H4 (cell line): Measurements from ENCODE around the gene BICDL1. TPM values are rescaled to one million over a fixed set of nuclear protein-coding genes. Genes with fewer than 3 reads are reported as not detected.
A peak's percentile ranks its signal among the peaks of the same experiment; 100 is the strongest.

Source experiments
- DNase-seq: peaks from one replicate; pipeline ENCODE4 v3.0.0-alpha.2; 2015; ENCODE audit warnings: low spot score
- total RNA-seq: library from RNA; depleted of rRNA; stranded (reverse); fragments of >200 nt; shearing (Covaris generic); gene quantifications from 2 replicates; pipeline ENCODE4 v1.2.3, GENCODE V29; 2014

The BICDL1 gene
- total RNA-seq, 1 experiment from 2014 or later = 1.4 TPM

DNA sequence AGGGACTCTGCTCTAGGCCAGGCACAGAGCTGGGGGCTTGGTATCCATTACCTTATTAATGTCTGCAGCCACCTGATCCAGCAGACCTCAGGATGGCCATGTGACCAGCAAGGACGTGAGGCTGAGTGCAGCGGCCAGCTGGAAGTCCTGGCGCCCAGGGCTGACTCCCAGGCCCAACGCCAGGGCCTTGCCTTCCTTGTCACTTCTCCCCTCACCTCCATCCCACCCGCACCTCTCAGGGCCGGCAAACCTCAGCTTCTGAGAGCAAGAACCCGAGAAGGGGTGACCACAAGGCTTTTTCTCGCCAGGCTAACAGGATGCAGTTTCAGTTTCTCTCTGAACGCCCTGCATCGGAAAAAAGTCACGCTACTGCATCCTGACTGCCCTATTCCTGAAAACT, 112.1 kb downstream of the BICDL1 start:
- no peak for DNase-seq

DNA sequence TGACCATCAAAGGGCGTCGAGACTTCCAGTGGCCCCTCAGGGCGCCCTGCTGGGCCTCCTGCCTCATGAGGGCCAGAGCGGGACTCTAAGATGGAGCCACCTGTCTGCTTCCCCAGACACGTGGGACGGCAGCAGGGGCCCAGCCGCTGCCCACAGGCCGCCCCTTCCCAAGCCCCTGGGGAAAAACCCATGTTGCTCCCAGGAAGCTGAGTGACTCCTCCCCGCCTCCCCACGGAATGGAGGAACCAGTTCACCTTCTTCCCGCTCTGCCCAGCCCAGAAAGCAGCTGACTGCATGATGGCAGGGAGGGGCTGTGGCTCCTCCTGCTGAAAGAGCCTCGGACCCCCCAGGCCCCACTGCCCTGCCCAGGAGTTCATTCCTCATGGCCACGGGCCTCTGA, 112.6 kb downstream of the BICDL1 start:
- no peak for DNase-seq

DNA sequence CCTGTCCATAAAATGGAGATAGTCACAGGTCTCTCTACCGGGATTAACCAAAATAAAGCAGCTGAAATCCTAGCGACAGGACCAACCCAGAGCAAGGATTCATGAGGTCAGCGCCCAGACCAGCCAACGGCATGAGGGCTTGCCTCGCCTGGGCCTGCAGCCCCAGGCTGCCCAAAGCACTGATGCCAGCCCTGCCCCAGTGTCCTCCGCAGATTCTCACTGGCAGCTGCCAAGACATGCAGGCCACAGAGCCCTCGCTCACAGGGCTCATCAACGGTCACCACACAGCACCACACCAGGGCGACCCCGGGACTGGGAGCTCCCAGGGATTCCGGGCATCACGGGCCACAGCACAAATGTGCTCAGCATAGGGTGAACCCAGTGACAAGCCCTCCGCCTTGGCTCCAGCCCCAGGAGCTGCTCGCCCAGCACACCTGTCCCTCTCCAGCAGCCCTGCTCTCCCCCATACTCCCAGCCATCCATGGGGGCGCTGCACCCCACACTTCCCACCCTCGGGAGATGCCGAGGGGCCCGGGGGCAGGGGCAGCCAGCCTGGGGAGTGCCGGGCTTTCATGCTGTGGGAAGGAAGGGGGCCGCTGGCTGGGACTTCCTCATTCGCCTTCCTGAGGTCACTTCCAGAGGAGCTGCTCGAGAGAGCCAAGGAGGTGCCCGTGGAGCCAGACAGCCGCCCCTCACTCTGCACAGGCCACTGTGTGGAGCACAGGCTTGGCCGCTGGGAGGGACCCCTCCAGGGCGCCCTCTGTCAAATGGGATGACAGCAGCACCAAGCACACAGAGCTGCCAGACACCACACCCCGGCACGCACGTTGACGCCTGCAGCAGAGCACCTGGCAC, 113.4 kb downstream of the BICDL1 start:
- DNase-seq = no peak

DNA sequence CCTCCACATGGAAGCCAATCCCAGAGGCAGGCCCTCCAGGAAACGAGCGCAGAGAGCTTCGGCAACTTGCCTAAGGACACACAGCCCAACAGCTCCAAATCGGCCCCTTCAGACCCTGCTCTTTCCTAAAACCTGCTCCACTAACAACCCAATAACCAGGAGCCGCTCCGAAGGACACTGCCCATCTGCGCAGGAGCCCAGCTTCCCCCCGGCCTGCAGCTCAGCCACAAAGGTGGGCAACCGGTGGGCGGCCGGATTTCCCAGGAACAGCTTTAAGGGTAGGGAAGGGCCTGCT, 114.0 kb downstream of the BICDL1 start:
- DNase-seq = no peak

DNA sequence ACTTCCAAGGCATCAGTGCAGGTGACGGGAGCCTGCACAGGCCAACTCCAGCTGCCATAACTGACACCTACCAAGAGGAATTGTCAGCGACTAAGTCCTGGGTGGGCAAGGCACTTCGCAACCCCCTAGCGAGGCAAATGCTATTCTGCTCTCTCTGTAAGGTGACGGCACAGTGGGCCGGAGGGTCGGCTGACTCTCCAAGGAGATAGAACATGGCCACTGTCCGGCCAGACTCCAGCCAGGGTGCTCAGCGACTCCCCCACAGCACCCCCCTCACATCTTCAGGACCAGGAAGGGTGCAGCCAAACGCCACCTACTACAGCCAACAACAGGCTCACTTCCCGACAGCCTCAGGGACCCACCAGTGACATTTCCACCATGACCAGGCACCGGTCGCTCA, 114.3 kb downstream of the BICDL1 start:
- DNase-seq = no peak

DNA sequence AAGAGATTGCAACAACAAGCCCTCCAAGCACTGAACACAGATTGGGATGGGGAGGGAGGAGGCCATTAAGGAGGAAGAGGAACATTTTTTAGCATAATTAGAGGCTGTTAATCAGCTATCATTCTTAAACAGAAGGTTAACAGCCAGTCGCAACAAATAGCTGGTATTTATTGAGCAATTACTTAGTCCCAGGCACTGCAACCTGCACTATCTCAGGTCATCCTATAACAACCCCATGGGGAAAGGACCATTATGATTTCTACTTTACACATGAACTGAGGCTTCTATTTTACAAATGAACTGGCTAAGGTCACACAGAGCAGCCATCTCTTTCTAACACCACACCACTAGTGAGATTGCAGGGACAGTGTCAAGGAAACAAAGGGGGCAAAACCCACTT, 117.1 kb downstream of the BICDL1 start:
- no peak for DNase-seq

DNA sequence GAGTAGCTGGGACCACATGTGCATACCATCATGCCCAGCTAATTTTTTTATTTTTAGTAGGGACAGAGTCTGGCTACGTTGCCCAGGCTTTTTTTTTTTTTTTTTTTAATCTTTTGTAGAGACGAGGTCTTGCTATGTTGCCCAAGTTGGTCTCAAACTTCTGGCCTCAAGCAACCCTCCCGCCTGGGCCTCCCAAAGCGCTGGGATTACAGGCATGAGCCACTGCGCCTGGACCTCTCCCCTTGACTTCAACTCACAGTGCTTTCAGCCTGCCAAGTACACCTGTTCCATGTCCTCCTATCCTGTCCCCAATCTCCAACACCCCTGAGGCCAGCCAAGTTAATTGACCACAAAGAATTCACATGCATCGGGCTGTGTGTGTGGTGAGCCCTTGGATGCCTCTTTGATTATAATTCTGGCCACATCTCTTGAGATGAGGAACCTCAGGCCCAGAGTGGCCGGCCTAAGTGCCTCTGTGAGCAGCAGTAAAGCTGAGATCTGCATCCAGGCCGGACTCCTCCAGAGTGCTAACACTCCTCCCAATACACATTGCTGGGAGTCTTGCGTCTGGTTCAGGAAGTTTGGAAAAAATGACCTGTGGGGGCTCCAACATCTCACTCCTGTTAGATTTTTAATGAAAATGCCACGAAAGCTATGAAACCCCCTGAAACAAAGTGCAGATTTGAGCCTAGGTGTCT, 120.7 kb downstream of the BICDL1 start:
- no peak for DNase-seq

DNA sequence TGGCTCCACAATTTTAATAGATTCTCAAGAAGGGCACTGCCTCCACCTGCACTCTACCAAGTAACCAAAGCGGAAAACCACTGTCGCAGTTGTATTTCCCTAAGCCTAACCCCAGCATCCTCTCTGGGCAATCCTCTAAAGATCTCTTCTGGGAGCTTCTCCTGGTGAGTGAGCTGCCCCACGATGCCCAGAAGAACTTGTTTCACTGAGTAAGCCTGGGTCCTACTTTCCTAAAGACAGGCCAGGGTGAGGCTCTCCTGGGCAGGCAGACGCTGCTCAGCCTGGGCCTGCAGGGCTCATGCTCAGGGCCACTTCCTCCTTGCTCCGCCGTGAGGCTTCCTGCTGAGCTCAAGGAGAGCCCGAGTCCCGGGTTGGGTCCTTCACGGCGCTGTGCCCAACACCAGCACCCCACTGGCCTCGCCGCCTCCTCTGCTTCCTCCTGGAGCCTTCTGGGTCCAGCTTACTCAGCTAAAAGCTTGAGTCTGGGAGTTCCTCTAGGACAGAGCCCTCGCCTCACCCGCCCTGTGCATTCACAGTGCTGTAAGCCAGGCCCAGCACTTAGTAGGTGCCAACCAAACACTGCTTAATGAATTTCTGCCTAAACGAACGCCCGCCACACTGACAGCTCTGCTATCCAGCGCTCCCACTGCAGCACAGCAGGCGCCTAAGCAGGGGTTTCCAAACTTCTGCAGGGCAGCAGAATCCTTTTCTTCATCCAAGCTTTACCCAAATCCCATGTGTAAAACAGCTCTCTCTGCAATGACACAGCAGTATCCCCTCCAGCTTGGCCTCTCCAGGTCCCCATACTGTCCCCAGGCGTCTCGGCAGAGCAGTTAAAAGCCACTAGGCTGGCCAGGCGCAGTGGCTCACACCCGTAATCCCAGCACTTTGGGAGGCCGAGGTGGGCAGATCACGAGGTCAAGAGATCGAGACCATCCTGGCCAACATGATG, 121.8 kb downstream of the BICDL1 start:
- no peak for DNase-seq

DNA sequence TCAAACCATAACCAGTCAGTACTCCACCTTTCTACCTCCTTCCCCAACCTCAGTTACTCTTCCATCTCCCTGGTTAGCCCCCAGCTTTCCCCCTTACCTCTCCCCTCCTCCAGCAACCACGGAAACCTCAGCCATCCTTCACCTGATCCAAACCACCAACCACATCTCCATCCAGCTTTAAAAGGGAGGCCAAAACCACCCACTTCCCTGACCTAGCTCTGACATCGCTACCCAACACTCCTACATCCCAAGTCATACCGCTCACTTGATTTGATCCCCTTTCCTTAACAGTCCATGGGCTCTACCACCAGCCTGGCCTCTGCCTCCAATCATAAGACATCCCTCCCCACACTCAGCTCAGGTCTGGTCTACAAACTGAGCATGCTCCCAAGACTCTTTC, 126.0 kb downstream of the BICDL1 start:
- no peak for DNase-seq

DNA sequence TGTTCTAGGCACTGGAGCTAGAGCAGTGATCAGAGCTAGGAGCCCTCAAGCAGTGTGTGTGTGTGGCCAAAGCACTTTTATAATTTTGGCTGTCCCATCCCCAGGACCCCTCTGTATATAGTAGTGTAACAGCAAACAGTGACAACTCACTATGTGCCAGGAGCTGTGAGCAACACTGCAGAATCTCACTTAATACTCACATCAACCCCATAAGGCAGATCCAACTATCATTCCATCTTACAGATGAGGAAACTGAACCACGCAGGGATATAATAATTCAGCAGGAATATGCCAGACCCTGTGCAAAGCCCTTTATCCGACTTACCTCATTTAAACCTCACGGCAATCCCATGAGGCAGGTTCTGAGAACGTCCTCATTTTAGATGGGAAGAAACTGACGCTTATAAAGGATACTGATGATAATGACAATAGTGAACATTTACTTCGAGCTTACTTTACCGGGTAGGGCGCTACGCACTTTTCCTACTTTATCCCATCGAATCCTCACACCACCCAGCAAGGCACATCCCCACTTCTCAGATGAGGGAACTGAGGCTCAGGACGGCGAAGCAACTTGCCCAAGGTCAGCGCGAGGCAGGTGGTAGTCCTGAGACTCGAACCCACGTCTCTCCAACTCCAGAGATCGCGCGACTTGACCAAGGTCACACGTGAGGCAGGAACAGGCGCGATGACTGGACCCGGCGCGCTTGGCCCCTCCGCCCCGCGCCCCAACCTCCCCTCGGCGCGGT, 126.8 kb downstream of the BICDL1 start:
- DNase-seq = peak; percentile 39

DNA sequence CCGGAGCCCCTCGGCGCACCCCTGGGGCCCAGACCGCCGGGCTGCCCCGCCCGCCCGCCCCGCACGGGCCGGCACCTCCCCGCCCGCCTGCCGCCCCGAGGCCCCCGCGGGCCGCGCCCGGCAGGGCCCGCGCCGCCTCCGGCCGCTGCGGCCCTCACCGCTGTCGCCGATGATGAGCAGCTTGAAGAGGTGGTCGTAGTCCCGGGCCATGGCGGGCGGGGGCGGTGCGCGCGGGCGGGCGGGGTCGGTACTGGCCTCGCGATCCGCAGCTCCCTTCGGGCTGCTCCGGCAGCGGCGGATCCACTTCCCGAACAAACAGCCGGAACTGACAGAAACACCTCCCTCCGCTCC, 127.4 kb downstream of the BICDL1 start, which contains the start of gene RAB35:
Gene RAB35 (minus strand): TSS at position 313 of the 351 bp plus-strand sequence. CDS start 103 bp downstream, at position 210.
- no peak for DNase-seq

DNA sequence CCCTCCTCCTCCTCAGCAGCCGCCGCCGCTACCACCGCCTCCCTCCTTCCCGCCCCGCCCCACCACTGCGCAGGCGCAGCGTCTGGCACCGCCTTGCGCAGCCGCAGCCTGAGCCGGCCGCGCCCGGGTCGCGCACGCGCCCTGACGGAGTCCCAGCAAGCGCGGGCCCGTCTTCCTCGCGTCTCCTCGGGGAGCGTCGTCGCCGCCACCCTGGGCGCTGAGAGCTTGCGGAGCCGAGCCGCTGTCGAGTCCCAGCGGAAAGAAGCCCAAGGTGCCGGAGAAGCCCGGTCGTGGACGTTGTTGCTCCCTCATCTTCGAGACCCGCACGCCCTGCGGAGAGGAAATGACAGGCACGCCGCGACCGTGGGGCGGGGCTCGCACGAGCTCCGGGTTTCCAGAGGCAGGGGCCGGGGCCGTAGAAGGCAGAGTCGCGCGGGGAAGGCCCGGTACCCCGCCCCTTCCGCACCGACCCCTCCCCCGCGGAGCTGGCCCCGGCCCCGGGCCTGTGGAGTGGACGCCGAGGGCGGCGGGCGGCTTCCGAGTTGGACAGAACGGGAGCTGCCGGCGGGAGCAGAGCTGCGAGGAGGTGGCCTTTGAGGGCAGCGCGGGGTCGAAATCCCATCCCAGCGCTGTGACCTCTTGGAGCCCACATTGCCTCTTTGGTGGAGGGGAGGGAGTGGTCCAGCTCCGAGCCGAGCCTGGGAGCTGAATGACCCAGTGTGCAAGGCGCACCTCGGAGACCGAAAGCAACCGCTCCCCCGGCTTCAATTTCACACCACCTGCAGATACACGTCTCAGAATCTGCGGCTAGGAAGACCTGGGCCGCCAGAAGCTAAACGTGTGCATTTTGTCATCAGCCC, 128.0 kb downstream of the BICDL1 start:
- peak; percentile 87 for DNase-seq

DNA sequence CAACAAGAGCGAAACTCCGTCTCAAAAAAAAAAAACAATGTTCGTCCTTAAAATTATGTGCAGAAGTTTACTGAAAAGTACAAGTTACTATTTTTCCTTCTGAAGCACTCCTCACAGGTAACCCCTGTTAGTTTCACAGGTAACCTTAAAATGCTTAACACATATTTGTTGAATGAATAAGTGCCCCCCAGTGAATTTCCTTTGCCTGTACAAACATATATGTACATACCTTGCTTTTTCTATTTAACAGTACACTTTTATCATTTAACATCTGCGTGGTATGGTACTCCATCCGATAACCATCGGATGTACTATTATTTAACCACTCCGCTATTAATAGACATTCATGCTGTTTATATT, 128.9 kb downstream of the BICDL1 start:
- no peak for DNase-seq

DNA sequence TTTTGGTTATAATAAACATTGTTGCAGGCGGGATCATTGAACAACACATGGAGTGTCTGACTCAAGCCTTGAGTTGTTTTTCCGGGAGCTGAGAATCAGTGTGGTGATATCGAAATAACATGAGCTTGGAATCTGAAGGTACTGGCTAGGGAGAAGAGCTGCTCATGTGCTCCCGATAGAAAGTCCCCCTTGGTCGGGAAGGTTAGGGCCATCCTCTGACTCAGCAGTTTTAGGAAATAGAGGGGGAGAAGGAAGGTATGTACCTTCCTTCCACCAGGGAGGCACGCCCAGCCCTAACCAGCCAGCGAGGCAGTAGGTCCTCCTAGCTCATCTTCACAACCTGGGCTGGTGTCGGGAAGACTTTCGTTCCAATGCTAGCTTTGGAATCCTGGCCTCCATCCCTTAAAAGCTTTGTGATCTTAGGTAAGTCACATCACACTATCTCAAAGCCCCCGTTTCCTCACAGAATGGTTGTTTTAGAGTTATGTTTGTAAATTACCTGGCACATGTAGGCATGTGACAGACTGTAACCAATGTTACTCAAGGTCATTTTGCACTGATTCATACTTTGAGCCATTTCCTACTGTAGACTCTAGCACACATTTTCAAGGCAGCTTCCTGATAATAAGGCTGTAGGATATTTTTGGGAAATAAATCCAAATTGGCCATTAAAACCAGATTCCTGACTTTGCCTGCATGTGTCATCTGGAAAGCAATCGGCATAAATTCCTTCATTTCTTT, 129.5 kb downstream of the BICDL1 start:
- no peak for DNase-seq

DNA sequence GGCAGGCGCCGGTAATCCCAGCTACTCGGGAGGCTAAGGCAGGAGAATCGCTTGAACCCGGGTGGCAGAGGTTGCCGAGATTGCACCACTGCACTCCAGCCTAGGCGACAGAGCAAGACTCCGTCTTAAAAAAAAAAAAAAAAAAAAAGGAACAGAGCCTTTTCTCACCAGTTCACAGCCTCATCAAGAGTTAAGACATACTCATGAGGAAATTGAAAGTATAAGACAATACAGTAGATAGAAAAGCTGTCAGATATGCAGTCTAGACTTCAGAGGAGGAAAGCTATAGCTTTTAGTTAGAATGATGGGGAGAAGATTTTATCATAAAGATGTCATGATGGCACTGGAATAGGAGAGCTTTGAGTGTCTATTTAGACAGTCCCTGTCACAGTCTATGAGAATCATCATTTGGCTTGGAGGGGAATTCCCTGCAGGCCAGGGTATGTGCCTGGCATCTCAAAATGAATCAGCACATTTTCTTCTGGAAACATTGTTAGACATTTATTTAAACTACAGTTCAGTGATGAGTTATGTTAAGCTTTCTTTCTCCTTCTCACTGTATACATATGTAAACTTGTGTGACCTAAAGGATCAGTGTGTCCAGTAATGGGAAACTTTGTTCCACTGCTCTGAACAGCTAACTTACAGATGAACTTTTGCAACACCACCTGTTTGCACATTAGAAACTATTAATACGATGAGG, 130.4 kb downstream of the BICDL1 start:
- no peak for DNase-seq

DNA sequence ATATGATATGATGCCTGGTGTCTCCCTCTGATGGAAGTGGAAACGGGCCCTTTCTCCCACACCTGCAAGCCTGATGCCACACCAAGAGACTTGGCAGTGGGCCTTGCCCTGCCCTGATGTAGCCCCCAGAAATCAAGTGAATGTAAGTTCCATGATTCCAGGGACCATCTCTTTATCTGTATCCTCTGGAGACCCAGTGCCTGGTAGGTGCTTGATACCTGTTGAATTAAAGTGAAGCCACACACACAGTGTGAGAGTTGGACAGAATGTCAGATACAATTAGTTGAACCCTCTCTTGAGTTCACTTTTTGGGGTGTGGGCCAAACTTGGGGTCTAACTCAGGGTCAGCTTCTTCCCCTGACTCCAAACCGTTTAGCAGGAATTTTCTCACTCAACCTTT, 132.3 kb downstream of the BICDL1 start:
- DNase-seq = no peak

DNA sequence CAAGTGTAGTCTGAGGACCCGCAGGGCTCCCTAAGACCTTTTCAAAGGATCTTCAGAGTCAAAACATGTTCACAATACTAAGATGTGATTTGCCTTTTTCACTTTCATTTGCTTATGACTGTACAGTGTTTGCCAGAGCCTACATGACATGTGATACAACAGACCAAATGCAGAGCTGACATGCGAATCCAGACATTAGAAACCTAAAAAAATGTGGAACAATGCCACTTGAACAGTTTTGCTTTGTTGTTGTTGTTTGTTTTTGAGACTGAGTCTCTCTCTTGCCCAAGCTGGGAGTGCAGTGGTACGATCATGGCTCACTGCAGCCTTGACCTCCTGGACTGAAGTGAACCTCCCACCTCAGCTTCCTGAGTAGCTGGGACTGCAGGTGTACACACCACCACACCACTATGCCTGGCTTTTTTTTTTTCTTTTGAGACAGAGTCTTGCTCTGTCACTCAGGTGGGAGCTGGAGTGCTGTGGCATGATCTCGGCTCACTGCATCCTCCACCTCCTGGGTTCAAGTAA, 132.8 kb downstream of the BICDL1 start:
- no peak for DNase-seq

DNA sequence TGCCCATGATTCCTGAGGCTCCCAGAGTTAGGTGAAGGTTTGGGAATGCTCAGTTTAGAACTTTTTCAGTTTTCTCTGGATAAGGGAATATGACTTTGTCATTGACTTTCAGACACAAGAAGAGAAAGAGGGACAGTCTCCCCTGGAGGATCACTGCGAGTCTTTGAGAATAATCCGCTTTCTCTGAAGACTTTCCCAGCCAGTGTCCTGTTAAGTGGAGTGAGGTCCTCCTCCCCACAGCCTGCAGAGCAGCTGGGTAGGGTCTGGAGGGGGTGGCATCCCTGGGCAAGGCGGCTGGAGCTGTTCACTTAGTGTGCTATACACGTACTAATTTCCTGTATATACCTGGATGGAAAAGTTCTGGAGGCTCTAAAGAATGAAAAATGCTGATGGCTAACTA, 136.0 kb downstream of the BICDL1 start:
- DNase-seq = no peak
